Measurements from ENCODE around the gene PRMT1.

The PRMT1 gene

DNA sequence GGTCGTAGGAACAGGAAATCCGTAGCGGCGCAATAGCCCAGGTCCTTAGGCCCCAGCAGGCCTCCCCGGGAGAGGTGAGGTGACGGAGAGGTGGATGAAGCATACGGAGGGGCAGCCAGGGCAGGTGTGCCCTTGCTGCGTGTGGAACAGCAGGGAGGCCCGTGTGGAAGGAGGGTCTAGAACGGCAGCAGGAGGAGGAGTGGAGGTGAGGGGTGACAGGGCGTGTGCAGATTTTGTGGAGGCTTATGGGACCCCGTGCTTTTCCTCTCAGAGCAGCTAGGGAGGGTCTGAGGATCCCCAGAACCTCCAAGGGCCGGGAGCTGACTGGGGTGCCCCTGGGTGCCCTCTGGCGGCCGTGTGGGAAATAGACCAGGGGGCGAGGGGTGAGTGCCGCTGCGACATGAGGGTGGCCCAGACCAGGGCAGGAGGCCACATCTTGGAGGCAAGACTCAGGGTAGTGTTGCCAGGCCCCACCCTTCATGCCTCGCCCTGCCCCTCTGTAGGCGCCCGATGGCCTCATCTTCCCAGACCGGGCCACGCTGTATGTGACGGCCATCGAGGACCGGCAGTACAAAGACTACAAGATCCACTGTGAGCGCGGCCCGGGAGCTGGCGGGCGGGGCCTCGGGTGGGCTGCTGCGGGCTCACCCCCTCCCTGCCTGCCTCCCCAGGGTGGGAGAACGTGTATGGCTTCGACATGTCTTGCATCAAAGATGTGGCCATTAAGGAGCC, 7.3 kb downstream of the PRMT1 start:
- no peaks in the 10 kb centered on the region for H3K9me3 Mint-ChIP-seq
- no peak for DNase-seq
- peaks cover 44% of the 10 kb centered on the region for H3K36me3 Mint-ChIP-seq
- no peak overlapping the region for H3K27ac Mint-ChIP-seq
- no peaks in the 10 kb centered on the region for H3K27me3 Mint-ChIP-seq
- CTCF ChIA-PET = interaction anchor here (0.6 to 1.1 kb wide), 2 partner anchors 84 to 233 kb away, joined by 3 read pairs; partner anchors contain the start of gene PIH1D1
- no peak overlapping the region for H3K4me3 Mint-ChIP-seq
- peaks cover 27% of the 10 kb centered on the region for H3K4me1 Mint-ChIP-seq

DNA sequence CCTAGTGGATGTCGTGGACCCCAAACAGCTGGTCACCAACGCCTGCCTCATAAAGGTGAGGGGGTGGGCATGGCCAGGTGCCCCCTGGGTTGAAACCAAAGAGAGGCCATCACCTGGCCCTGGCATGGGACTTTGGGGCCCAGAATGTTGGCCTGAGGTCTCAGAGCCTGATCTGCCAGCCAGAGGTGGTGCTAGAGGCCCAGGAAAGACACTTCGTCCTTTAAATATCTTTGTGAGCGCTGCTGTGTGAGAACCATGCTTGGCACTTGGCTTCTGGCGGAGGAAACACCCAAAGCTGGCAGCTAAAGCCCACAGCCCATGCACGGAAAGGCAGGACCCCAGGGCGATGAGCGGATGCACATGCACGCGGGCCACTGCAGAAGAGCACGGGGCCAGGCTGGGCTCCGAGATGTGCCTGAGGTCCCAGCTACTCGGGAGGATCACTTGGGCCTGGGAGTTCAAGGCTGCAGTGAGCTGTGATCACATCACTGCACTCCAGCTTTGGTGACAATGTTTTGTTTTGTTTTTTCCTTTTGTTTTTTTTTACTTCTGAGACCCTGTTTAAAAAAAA, 8.0 kb downstream of the PRMT1 start:
- no peaks in the 10 kb centered on the region for H3K9me3 Mint-ChIP-seq
- H3K27me3 Mint-ChIP-seq = peaks cover 5% of the 10 kb centered on the region
- peaks cover 26% of the 10 kb centered on the region for H3K4me1 Mint-ChIP-seq
- no peak overlapping the region for H3K27ac Mint-ChIP-seq
- H3K36me3 Mint-ChIP-seq = peaks cover 47% of the 10 kb centered on the region
- CTCF ChIA-PET = interaction anchor here (0.6 to 1.7 kb wide), 3 partner anchors 83 to 233 kb away, joined by 3 to 4 read pairs (median 3); partner anchors contain the start of gene PIH1D1
- H3K4me3 Mint-ChIP-seq = no peak overlapping the region
- no peak for DNase-seq

DNA sequence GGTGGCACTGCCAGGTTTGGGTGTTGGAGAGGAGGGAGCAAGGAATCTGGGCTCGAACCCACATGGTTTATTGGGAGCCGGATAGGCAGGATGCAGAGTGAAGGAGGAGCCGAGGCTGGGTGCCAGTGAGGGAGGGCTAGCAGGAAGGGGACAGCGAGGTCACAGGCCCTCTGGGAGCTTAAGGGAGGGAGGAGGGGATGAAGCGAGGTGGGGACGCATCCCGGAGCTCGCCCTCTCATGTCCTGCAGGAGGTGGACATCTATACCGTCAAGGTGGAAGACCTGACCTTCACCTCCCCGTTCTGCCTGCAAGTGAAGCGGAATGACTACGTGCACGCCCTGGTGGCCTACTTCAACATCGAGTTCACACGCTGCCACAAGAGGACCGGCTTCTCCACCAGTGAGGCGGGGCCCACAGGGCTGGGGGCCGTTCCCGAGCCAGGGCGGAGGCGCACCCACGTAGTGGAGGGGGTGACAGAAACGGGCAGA, 8.8 kb downstream of the PRMT1 start:
- no peak for DNase-seq
- H3K36me3 Mint-ChIP-seq = peaks cover 48% of the 10 kb centered on the region
- H3K4me1 Mint-ChIP-seq = peaks cover 26% of the 10 kb centered on the region
- H3K4me3 Mint-ChIP-seq = no peak overlapping the region
- CTCF ChIA-PET = interaction anchor here (1.7 kb wide), 2 partner anchors 10 to 179 kb away, joined by 4 to 5 read pairs; no protein-coding TSS in a partner anchor
- peaks cover 13% of the 10 kb centered on the region for H3K27me3 Mint-ChIP-seq
- no peaks in the 10 kb centered on the region for H3K9me3 Mint-ChIP-seq
- no peak overlapping the region for H3K27ac Mint-ChIP-seq

DNA sequence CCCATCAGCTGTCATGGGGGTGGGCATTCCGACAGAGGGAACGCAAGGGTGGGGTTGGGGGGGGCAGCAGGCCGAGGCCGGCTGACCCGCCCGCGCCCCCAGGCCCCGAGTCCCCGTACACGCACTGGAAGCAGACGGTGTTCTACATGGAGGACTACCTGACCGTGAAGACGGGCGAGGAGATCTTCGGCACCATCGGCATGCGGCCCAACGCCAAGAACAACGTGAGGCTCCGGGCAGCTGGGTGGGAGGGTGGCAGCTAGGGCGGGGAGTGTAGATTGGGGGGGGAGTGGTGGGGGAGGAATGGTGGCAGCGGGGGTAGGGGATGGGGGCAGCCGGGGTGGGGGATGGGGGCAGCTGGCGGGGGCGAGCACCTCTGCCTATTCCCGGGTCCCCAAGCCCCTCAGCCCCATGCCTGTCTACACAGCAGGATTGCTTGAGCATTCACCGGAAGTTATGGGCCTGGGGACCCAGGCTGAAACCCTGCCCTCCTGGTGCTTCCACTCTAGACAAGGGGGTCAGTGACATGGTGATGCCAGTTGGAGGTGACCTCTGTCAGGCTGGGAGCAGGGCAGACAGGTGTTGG, 9.5 kb downstream of the PRMT1 start:
- CTCF ChIA-PET = interaction anchor here (0.6 to 1.7 kb wide), 3 partner anchors 8 to 180 kb away, joined by 3 to 5 read pairs (median 4); no protein-coding TSS in a partner anchor
- Mint-ChIP-seq H3K36me3 (peaks cover 45% of the 10 kb centered on the region), H3K27me3 (peaks cover 21% of the 10 kb centered on the region), H3K4me1 (peaks cover 31% of the 10 kb centered on the region), H3K4me3 (no peak overlapping the region), H3K27ac (no peak overlapping the region), H3K9me3 (no peaks in the 10 kb centered on the region)
- no peak for DNase-seq

DNA sequence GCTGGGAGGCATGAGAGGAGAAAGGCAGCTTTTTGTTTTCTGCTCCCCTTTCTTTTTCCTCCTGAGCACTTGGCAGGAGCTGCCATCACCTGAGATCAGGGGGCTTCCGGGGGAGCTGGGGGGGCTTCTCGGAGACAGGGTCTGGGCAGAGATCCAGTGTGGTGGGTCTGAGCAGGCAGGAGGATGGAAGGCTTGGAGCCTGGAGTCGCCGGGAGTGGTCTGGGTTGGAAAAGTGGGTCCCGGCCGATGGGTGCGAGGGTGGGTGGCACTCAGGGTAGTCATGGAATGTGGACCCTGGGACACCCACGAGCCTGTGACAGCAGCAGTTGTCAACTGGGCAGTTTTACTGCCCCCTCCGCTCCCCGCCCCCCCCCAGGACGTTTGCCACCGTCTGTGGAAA, 10.1 kb downstream of the PRMT1 start:
- peaks cover 33% of the 10 kb centered on the region for H3K4me1 Mint-ChIP-seq
- H3K9me3 Mint-ChIP-seq = no peaks in the 10 kb centered on the region
- H3K27me3 Mint-ChIP-seq = peaks cover 26% of the 10 kb centered on the region
- H3K27ac Mint-ChIP-seq = no peak overlapping the region
- H3K36me3 Mint-ChIP-seq = peaks cover 42% of the 10 kb centered on the region
- H3K4me3 Mint-ChIP-seq = no peak overlapping the region
- CTCF ChIA-PET = interaction anchor here (1.7 kb wide), 1 partner anchor 11 kb away, joined by 5 read pairs; no protein-coding TSS in a partner anchor
- DNase-seq = no peak

DNA sequence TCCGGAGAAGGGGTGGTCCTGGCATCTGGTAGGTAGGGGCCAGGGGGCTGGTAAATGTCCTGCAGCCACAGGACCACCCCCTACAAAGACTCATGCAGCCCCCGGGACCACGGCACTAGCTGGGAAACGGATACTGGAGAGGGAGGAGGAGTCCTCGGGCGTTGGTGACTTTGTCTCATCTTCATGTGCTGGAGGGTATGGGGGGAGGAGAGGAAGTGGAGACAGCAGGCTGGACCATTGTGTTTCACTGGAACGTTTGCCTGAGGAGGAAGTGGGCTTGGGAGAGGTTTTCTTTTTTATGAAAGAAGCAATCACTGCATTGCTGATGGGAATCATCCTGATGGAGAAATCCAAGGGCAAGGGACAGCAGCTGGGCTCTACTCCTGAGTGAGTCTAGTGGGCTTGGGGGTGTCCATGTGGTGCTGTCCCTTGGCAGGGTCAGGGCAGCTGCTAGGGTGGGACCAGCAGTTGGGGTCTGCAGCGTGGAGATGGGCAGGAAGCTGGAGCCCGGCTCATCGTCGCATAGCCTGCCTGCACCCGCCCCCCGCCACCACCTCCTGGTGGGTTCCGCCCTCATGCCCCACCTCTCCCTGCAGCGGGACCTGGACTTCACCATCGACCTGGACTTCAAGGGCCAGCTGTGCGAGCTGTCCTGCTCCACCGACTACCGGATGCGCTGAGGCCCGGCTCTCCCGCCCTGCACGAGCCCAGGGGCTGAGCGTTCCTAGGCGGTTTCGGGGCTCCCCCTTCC, 10.7 kb downstream of the PRMT1 start:
- Mint-ChIP-seq H3K36me3 (peaks cover 38% of the 10 kb centered on the region), H3K27me3 (peaks cover 32% of the 10 kb centered on the region), H3K4me3 (no peak overlapping the region), H3K27ac (peak overlapping the region; percentile 47), H3K9me3 (no peaks in the 10 kb centered on the region), H3K4me1 (peaks cover 35% of the 10 kb centered on the region)
- CTCF ChIA-PET = interaction anchor here (1.7 kb wide), 1 partner anchor 12 kb away, joined by 5 read pairs; no protein-coding TSS in a partner anchor
- no peak for DNase-seq

DNA sequence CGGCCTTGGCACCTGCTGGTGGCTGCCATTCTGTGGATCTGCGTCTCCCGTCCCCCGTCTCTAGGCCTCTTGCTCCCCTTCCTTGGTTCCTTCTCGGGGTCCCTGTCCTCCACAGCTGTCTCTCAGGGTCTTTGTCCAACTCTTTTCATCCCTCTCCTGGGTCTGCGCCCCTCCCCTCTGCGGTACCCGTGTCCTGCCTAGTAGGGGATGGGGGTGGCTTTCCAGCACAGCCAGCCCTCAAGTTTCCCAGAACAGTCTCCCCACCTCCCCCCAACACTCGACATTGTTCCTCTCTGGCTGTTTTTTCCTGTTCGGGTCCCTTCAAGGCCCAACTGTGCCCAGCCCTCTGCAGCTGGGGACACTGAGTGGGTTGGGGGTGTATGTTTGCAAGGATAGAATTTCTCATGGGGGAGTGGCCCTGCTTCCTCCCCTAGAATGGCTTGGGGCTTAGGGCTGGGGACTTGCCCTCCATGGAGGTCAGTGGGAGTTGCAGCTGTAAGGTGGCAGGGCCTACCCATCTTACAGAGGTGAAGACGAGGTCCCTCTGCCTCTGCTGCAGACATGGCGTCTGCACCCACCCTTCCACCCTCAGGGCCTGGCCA, 11.6 kb downstream of the PRMT1 start:
- peaks cover 37% of the 10 kb centered on the region for H3K36me3 Mint-ChIP-seq
- H3K9me3 Mint-ChIP-seq = no peaks in the 10 kb centered on the region
- H3K27me3 Mint-ChIP-seq = peaks cover 40% of the 10 kb centered on the region
- H3K4me3 Mint-ChIP-seq = no peak overlapping the region
- CTCF ChIA-PET = interaction anchor here (0.7 to 0.9 kb wide), 2 partner anchors 25 to 29 kb away, joined by 3 read pairs; no protein-coding TSS in a partner anchor
- peak overlapping the region; percentile 46 for H3K27ac Mint-ChIP-seq
- H3K4me1 Mint-ChIP-seq = peaks cover 35% of the 10 kb centered on the region
- DNase-seq = no peak

DNA sequence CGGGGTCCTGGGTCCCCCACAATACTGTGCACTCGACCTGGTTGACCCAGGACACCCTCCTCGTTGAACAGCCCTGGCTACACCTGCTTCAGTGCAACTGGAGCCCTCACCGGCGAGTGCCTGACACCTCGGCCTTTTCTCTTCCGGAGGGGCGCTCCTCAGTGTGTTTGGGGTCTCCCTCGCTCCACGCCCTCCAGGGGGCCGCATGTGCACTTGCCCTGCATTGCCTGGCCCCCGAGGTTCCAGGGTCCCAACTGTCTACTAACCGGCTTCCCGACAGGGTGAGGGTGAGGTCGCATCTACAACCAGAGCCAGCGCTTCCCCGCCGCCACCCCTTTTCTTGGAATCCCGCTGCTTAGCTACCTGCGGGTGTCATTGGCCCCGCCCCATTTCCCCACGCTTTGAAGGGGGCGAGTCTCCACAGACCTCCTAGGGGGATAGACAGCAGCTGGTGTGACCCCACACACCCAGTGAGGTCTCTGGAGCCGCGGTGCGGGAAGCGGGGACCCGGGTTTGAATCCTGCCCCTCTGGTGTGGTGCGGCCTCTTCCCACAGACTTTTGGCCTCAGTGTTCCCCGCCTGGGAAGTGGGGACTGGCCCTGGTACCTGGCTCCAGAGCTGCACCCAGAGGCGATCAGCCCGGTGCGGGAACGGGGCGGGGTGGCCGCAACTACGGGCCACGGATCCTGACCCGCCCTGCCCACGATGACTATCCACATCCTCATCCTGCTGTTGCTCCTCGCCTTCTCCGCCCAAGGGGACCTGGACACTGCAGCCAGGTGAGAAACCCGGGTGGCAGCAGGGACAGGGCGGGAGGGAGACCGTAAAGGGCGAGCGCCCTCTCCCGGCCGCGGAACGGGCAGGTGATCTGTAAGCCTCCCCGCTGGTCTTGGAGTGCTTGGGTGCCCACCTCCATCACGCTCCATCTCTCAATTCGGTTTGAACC, 12.3 kb downstream of the PRMT1 start, which contains the start of gene ADM5:
TSS of gene ADM5 (plus strand) at position 462 of the 946 bp plus-strand sequence. CDS start at position 706, 244 bp downstream.
- peak; percentile 51 for DNase-seq
- peak within 1 kb of the TSS; percentile 75 for H3K4me3 Mint-ChIP-seq

DNA sequence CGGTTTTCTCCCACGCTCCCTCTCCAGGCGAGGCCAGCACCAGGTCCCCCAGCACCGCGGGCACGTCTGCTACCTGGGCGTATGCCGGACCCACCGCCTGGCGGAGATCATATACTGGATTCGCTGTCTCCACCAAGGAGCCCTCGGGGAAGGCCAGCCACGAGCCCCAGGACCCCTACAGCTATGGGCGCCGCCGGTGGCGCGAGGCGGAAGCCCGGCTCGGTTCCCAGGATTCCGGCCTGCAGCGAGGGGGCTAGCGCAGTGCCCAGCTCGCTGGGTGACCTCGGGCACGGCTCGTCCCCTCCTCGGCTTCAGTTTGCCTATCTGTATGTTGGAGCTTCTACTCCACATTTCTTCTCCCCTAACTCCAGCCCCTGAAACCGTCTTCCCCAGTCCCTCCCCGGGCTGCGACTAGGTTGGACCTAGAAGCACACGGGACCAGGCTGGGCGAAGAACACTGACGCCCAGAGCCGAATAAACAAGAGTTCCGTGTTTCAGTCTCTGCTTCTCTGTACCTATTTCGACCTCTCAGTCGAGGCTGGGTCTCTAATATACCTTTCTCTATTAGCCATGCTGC, 13.1 kb downstream of the PRMT1 start:
- H3K36me3 Mint-ChIP-seq = peaks cover 25% of the 10 kb centered on the region
- H3K4me1 Mint-ChIP-seq = peaks cover 35% of the 10 kb centered on the region
- peak overlapping the region; percentile 75 for H3K4me3 Mint-ChIP-seq
- H3K27ac Mint-ChIP-seq = no peak overlapping the region
- peaks cover 46% of the 10 kb centered on the region for H3K27me3 Mint-ChIP-seq
- DNase-seq = no peak
- CTCF ChIA-PET = no interaction called here
- no peaks in the 10 kb centered on the region for H3K9me3 Mint-ChIP-seq

More for the DNA sequence above, 12.3 kb downstream of the PRMT1 start, which contains the start of gene ADM5:
- peak within 1 kb of the TSS; percentile 46 for H3K27ac Mint-ChIP-seq
- peaks cover 41% of the 10 kb centered on the region for H3K27me3 Mint-ChIP-seq
- H3K4me1 Mint-ChIP-seq = peaks cover 35% of the 10 kb centered on the region
- H3K9me3 Mint-ChIP-seq = no peaks in the 10 kb centered on the region
- peaks cover 29% of the 10 kb centered on the region for H3K36me3 Mint-ChIP-seq
- CTCF ChIA-PET = interaction anchor here (0.7 to 0.9 kb wide), 2 partner anchors 24 to 28 kb away, joined by 3 read pairs; no protein-coding TSS in a partner anchor

DNA sequence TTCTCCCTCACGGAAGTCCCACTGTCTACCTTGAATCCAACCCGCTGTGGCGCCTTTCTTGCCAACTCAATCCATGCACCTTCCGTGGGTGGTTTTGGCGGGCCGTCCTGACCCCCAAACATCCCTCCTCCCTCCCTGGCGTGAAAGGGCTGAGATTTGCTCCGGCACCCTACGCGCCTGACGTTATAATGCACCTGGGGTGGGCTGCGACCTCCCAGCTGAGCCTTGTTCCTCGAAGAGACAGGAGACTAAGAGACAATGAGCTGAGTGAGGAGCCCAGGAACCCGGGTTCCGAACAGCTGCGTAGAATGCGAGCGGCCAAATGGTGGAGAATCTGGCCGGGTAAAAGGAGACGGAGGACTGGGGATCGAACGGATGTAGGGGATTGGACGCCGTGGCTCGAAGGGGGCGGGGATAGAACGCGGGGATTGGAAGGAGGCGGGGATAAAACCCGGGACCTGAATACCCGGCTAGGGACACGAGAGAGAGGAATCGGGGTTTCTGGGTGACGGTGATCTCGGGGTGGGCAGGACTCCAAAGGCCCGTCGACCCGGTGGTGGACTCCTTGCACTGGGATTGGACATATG, 13.7 kb downstream of the PRMT1 start, which contains the start of gene CPT1C:
TSS of gene CPT1C (plus strand) at position 461 of the 587 bp plus-strand sequence. CDS start 1,137 bp downstream, outside the sequence.
- Mint-ChIP-seq H3K27me3 (peaks cover 46% of the 10 kb centered on the region), H3K4me3 (peak within 1 kb of the TSS; percentile 75), H3K9me3 (no peaks in the 10 kb centered on the region), H3K4me1 (peaks cover 35% of the 10 kb centered on the region), H3K27ac (no peak within 1 kb of the TSS), H3K36me3 (peaks cover 20% of the 10 kb centered on the region)
- CTCF ChIA-PET = interaction anchor here (0.9 kb wide), 1 partner anchor 60 kb away, joined by 3 read pairs; no protein-coding TSS in a partner anchor
- DNase-seq = peak; percentile 77

DNA sequence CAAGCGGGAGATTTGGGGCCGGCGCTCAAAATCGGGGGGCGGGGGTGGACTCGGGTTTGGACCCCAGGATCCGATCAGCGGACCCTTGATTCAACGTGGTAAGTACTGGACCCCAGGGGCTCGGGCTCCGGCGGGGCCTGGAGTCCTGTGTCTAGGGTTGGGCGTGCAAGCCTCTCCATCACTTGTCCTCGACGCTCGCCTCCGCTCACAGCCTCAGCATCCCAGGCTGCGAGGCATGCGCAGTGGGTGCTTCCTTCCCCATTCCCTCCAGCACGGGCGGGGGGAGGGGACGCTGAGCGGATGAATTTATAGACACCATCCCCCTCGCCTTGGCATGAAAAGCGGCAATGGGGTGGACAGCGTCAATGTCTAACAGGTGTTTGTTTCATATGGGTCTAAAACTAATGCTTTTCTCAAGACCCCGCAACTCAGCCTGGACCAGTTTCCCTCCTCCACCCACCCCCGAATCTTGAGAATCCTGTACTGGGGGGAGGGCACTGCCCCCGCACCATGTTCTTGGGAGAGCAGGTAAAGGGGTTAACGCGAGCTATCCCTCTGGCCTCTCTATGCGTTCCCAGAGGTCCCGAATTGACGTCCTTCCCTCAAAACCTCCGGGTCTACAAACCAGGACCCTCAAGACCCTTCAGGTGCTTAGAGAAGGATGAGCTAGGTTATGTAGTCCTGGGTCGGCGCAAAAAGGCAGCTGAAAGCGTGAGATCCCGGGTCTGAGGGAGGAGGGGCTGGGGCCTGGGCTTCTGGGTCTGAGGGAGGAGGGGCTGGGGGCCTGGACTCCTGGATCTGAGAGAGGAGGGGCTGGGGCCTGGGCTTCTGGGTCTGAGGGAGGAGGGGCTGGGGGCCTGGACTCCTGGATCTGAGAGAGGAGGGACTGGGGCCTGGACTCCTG, 14.4 kb downstream of the PRMT1 start:
- peaks cover 19% of the 10 kb centered on the region for H3K36me3 Mint-ChIP-seq
- H3K4me1 Mint-ChIP-seq = peaks cover 35% of the 10 kb centered on the region
- CTCF ChIA-PET = interaction anchor here (0.8 to 0.9 kb wide), 2 partner anchors 11 to 59 kb away, joined by 3 read pairs; no protein-coding TSS in a partner anchor
- H3K27ac Mint-ChIP-seq = no peak overlapping the region
- peak overlapping the region; percentile 75 for H3K4me3 Mint-ChIP-seq
- H3K27me3 Mint-ChIP-seq = peaks cover 46% of the 10 kb centered on the region
- no peaks in the 10 kb centered on the region for H3K9me3 Mint-ChIP-seq
- peak; percentile 50 for DNase-seq

All from activated naive CD4-positive, alpha-beta T cell treated with anti-CD3 and anti-CD28 coated beads, Interleukin-2, amount 10 ng/mL, durations not matched to agents 7 days and 5 days (primary cell).